K562 (cell line): Measurements from ENCODE around the gene SPEM2. TPM values are rescaled to one million over a fixed set of nuclear protein-coding genes. Genes with fewer than 3 reads are reported as not detected.
A peak's percentile ranks its signal among the peaks of the same experiment; 100 is the strongest.

ENCODE experiments used
- ATAC-seq: fragments of 200-7000 bp; cut with Tn5 transposase; 3 replicates; pipeline ENCODE4 v1.9.1; 2020; ENCODE audit warnings: moderate library complexity
- BruUV-seq: library from RNA; stranded (reverse); fragments of 400-500 nt; replicated peaks from 2 replicates; lab custom pipeline; 2021; lab: Mats Ljungman, UMichigan
- CTCF ChIA-PET: fragments of 300-600 bp; formaldehyde crosslinking; extraction: SDS; loops from one replicate; lab custom pipeline; 2021; ENCODE audit warnings: low intra/inter-chr PET ratio; lab: Yijun Ruan, JAX
- POLR2A ChIA-PET: fragments of 300-600, 350-650 bp; sonication (Branson Sonifier 250); formaldehyde crosslinking; extraction: SDS; loops from one replicate; lab custom pipeline; 2021; ENCODE audit warnings: antibody characterized with exemption, inconsistent platforms; lab: Yijun Ruan, JAX
- DNase-seq, 4 experiments: peaks; one replicate each; pipeline versions ENCODE4 v3.0.0 to v3.0.0-alpha.2; 2011 to 2018; ENCODE audit warnings: low spot score in 3 of 4, mixed read lengths in 3 of 4; ENCODE audit errors: extremely low read depth in 1 of 4
- FAIRE-seq: peaks from 2 replicates; lab custom pipeline; 2011; peaks lifted over from hg19 to GRCh38; lab: Jason Lieb, UNC
- H2AFZ ChIP-seq: 2 replicates; pipeline ENCODE4 v1.6.0; 2011; ENCODE audit warnings: low read depth, low read length, control low read depth, inconsistent platforms
- H3K27ac ChIP-seq: fragments of 200-600 bp; 3 replicates; pipeline ENCODE4 v1.8.0; 2011; ENCODE audit warnings: low read depth, mild to moderate bottlenecking, control low read depth, inconsistent platforms, low read length, moderate library complexity, mixed read lengths; ENCODE audit errors: extremely low read depth
- H3K27me3 ChIP-seq, 2 experiments: fragments of 300-600 bp in 1 of 2; 2 replicates in 1 of 2; 3 replicates in 1 of 2; pipeline versions ENCODE4 v1.6.0 to v1.8.0; 2011; ENCODE audit warnings: inconsistent platforms in 2 of 2, low read length in 2 of 2, mild to moderate bottlenecking in 1 of 2, mixed read lengths in 1 of 2, moderate library complexity in 1 of 2; ENCODE audit not compliant: control insufficient read depth in 2 of 2, insufficient read depth in 2 of 2
- H3K36me3 ChIP-seq: fragments of 300-600 bp; 3 replicates; pipeline ENCODE4 v1.8.0; 2011; ENCODE audit warnings: mild to moderate bottlenecking, low read length, inconsistent platforms; ENCODE audit not compliant: control insufficient read depth, insufficient read depth
- H3K4me1 ChIP-seq, 2 experiments: fragments of 200-600 bp in 1 of 2; replicated peaks in 1 of 2; 2 replicates in 1 of 2; 3 replicates in 1 of 2; pipeline versions ENCODE4 v1.5.1 to v1.8.0; 2011; ENCODE audit warnings: inconsistent platforms in 2 of 2, low read length in 2 of 2, mild to moderate bottlenecking in 1 of 2, mixed read lengths in 1 of 2, moderate library complexity in 1 of 2; ENCODE audit not compliant: control insufficient read depth in 2 of 2, insufficient read depth in 2 of 2
- H3K4me2 ChIP-seq: 2 replicates; pipeline ENCODE4 v1.6.1; 2011; ENCODE audit warnings: low read length, control low read depth, inconsistent platforms, mixed read lengths; ENCODE audit not compliant: insufficient read depth
- H3K4me3 ChIP-seq: fragments of 200-600 bp; sonication (generic), shearing (Covaris generic); 2 replicates; pipeline ENCODE4 v1.5.1; 2016; ENCODE audit warnings: control low read depth, inconsistent platforms
- H3K79me2 ChIP-seq: fragments of 200-600 bp; 3 replicates; pipeline ENCODE4 v1.8.0; 2011; ENCODE audit warnings: low read length, inconsistent platforms; ENCODE audit not compliant: control insufficient read depth, insufficient read depth
- H3K9ac ChIP-seq, 2 experiments: 2 replicates each; pipeline versions ENCODE4 v1.6.0 to v1.6.1; 2011; ENCODE audit warnings: low read depth in 2 of 2, low read length in 2 of 2, control low read depth in 1 of 2, inconsistent platforms in 1 of 2, mild to moderate bottlenecking in 1 of 2, mixed read lengths in 1 of 2; ENCODE audit not compliant: insufficient read depth in 1 of 2
- H3K9me1 ChIP-seq: one replicate; pipeline ENCODE4 v1.6.0; 2011; ENCODE audit warnings: inconsistent platforms, mild to moderate bottlenecking, low read length, moderate library complexity; ENCODE audit not compliant: control insufficient read depth, insufficient read depth
- H3K9me3 ChIP-seq: replicated peaks from 2 replicates; pipeline ENCODE4 v1.5.1; 2011; ENCODE audit warnings: low read depth, low read length, inconsistent platforms; ENCODE audit not compliant: control insufficient read depth, insufficient read depth
- H4K20me1 ChIP-seq: replicated peaks from 2 replicates; pipeline ENCODE4 v1.6.1; 2011; ENCODE audit warnings: low read length, inconsistent platforms, mixed read lengths; ENCODE audit not compliant: control insufficient read depth, insufficient read depth
- BCOR ChIP-seq: fragments of 450-650 bp; IDR thresholded peaks from 2 replicates; pipeline ENCODE4 v1.6.1; 2016
- KDM1A ChIP-seq, 2 experiments: fragments of 450-650 bp; IDR thresholded peaks; 2 replicates each; pipeline ENCODE4 v1.6.1; 2016; ENCODE audit warnings: mild to moderate bottlenecking in 2 of 2
- NFIC ChIP-seq: fragments of 450-650 bp; IDR thresholded peaks from 2 replicates; pipeline ENCODE4 v1.6.1; 2017; ENCODE audit warnings: mild to moderate bottlenecking, inconsistent platforms
- SNIP1 ChIP-seq: fragments of 450-650 bp; IDR thresholded peaks from 2 replicates; pipeline ENCODE4 v1.7.1; 2017; ENCODE audit warnings: low read depth, mild to moderate bottlenecking
- ZNF121 ChIP-seq: sonication (generic); formaldehyde crosslinking; conservative IDR thresholded peaks from 2 replicates; pipeline ENCODE4 v1.8.0; 2022; ENCODE audit warnings: missing genetic modification reagents
- WGBS: fragments of 100-300 bp; shearing (Covaris generic); methylation state at CpG from one replicate; pipeline ENCODE4 v1.1.6; 2016; ENCODE audit warnings: low coverage, mixed read lengths; ENCODE audit not compliant: insufficient coverage; ENCODE audit errors: missing lambda C conversion rate; 5-methylcytosine and 5-hydroxymethylcytosine counted together
- in situ Hi-C: fragments of 300-500 bp; cut with MboI; formaldehyde crosslinking; loops from 4 replicates; pipeline ENCODE4 v1.15.0; 2018; ENCODE audit warnings: inconsistent platforms, mixed read lengths
- intact Hi-C: fragments of 100-400 bp; cut with micrococcal nuclease; formaldehyde crosslinking; loops from 2 replicates; pipeline ENCODE4 v1.14.2; 2022
- polyA plus RNA-seq, 8 experiments: library from polyadenylated mRNA; depleted of rRNA in 4 of 8; stranded (reverse) in 5 of 8; unstranded in 3 of 8; fragments of >200 nt; fragmentation: Nextera tagmentation in 2 of 8; fragmentation: Illumina TruSeq in 1 of 8; extraction: Ambion mirVana in 2 of 8; extraction: Trizol in 1 of 8; gene quantifications; 2 replicates each; pipeline versions ENCODE4 v1.2.1 to v1.2.3, GENCODE V29; 2011 to 2014; ENCODE audit warnings: inconsistent platforms in 1 of 8, missing spikeins in 1 of 8
- total RNA-seq, 7 experiments: library from RNA; depleted of rRNA in 6 of 7; stranded (reverse); fragments of >200 nt in 6 of 7; fragmentation: Illumina TruSeq in 2 of 7; extraction: Trizol in 2 of 7; gene quantifications; 2 replicates each; pipeline versions ENCODE4 v1.2.1 to v1.2.3, GENCODE V29; 2011 to 2021; ENCODE audit warnings: low replicate concordance in 1 of 7

The SPEM2 gene
- total and polyA plus RNA-seq, 9 of the 15 experiments (the other 6 are each of a cell fraction or from before 2014, with no cell fraction given): not detected

DNA sequence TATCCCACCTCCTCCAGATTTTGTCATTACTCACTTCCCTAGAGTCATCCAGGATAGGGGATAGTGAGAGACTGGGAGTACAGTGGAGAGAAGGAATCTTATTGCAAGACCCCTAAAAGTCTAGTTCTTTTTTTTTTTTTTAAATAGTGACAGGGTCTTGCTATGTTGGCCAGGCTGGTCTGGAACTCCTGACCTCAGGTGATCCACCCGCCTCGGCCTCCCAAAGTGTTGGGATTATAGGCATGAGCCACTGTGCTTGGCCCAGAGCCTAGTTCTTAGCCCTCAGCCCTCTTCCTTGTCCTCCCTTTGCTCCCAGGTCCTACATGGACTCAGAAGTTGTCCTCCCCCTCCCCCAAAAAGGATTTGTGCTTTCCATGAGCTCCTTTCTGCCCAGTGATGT is 16.7 kb downstream of the SPEM2 start:
- WGBS: no CpG with 5 or more reads among the region's 2 CpGs
- H3K9ac ChIP-seq: peak overlapping the region in 1 of 2 experiments; percentile 17; a peak in 1 of 4 replicates
- no peak for ATAC-seq
- no peak for FAIRE-seq
- POLR2A ChIA-PET: interaction anchor here (0.5 to 2.0 kb wide), 5 partner anchors 35 to 410 kb away, joined by 3 to 8 read pairs (median 3); partner anchors contain the start of genes POLR2A and SAT2
- DNase-seq: no peak
- in situ Hi-C loops (no loop called here), intact Hi-C loops (no loop called here)
- no peak overlapping the region for H2AFZ ChIP-seq
- no peaks in the 10 kb centered on the region for H4K20me1 ChIP-seq
- H3K79me2 ChIP-seq: no peaks in the 10 kb centered on the region; the same call in 2 of the 3 replicates
- CTCF ChIA-PET: no interaction called here
- peaks cover 18 to 73% of the 10 kb centered on the region in 2 experiments; a peak in 4 of 5 replicates for H3K4me1 ChIP-seq
- TF ChIP-seq ZNF121 (CRISPR knock-in tag): peak; percentile 82
- no peak for TF ChIP-seq SNIP1
- 0 out of 2 replicates have a peak, but pooled peaks have one; percentile 37 for TF ChIP-seq BCOR
- peak in 1 of 2 experiments; percentile 76; a peak in 2 of 4 replicates for TF ChIP-seq KDM1A (IDR thresholded peaks at IDR 0.05)
- TF ChIP-seq NFIC: peak; percentile 20; the same call in 1 of the 2 replicates
- H3K9me3 ChIP-seq: no peaks in the 10 kb centered on the region
- no peak overlapping the region for H3K4me3 ChIP-seq
- peaks cover 3% of the 10 kb centered on the region for H3K9me1 ChIP-seq
- H3K27ac ChIP-seq: no peak overlapping the region
- no peaks in the 10 kb centered on the region for H3K36me3 ChIP-seq
- BruUV-seq: no TSS peak
- no peak overlapping the region for H3K4me2 ChIP-seq
- no peaks in the 10 kb centered on the region for H3K27me3 ChIP-seq
